HUDEP-2 (cell line): ENCODE results near the gene MCF2L.
"Not testable (repeated sequence)": the region's sequence is repeated elsewhere in the genome, so short reads cannot be mapped to it uniquely, and the experiment has no call there.

Source experiments
- DNase-seq, 76 experiments: peaks; one replicate each; lab custom pipeline; 2025; ENCODE audit not compliant: unreplicated experiment in 76 of 76; lab: John Stamatoyannopoulos, UW

The MCF2L gene

DNA sequence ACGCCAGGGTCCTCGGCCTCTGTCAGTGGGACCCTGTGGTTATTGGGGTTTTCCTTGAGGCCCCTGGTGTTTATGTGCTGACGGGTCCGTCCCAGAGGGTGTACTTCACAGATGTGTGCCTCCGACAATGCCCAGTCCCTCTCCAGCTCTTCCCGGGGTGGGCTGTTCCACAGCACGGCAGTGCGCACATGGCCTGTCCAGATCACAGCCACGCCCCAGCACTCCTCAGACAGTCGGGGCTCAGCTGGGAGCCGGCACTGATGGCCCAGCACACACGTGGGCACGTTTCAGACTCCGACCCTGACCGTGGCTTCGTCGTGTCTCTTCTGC, 119.6 kb downstream of the MCF2L start:
- DNase-seq, result no peak

GRCh38 chr13:113089693-113090414, 120.8 kb downstream of the MCF2L start:
- DNase-seq, result no peak

DNA sequence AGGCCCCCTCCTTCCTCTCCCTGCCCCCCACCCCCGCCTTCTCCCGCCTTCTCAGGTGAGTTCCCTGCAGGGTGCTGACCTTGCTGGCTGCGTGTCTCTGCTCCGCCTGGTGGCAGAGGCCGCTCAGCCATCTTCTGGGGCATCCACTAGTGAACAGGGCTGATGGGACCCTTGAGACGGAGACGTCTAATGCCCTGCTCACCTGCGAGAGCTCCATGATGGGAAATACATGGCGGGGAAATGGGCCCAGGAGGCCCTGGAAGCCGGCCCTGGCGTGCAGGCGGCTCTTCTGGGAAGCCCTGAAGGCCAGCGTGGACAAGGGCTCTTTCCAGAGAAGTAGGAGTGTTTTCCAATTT, 121.4 kb downstream of the MCF2L start:
- no peak for DNase-seq

DNA sequence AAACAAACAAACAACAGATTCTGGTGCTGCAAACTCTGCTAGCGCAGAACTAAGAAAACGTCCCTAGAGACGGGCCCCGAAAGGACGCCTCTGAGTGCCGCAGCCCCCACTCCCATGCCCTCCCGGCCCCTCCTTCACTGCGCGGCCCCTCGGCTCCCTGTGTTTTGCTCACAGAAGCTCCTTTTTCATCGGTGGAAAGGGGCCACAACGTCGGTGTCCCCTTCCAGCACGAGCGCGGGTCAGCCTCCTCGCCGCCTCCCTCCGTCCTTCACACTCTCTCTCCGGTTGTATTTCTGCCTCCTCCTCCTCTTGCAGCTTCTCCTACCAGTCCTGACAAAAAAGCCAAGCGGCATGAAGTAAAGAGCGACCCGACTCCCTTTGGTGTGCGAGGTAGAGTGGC, 121.8 kb downstream of the MCF2L start:
- no peak for DNase-seq

DNA sequence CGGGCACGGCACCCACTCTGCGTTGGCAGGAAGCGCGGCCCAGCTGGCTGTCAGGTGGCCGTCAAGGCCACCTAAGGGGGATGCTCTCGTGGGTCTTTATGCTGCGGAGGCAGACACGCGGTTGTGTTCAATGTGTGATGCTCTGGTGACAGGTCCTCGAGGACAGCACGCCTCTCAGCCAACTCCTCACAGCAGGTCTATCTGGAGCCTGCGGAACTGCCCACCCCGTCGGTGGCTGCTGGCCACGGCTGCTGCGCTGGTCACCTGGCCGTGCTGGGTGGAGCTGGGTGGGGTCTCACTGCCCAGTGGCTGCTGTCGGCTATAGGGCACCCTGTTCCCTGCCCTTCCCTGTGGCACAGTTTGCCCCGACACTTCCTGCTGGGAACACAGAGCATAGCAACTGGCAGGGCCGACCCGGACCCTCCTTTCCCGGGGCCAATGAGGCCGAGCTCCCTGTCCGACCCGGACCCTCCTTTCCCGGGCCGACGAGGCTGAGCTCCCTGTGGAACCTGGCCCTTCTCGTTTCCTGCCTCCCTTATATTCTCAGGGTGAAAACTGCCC, 122.3 kb downstream of the MCF2L start:
- DNase-seq, result no peak

- DNase-seq, result no peak
Measured at GRCh38 chr13:113091891-113092775, 123.1 kb downstream of the MCF2L start.

DNA sequence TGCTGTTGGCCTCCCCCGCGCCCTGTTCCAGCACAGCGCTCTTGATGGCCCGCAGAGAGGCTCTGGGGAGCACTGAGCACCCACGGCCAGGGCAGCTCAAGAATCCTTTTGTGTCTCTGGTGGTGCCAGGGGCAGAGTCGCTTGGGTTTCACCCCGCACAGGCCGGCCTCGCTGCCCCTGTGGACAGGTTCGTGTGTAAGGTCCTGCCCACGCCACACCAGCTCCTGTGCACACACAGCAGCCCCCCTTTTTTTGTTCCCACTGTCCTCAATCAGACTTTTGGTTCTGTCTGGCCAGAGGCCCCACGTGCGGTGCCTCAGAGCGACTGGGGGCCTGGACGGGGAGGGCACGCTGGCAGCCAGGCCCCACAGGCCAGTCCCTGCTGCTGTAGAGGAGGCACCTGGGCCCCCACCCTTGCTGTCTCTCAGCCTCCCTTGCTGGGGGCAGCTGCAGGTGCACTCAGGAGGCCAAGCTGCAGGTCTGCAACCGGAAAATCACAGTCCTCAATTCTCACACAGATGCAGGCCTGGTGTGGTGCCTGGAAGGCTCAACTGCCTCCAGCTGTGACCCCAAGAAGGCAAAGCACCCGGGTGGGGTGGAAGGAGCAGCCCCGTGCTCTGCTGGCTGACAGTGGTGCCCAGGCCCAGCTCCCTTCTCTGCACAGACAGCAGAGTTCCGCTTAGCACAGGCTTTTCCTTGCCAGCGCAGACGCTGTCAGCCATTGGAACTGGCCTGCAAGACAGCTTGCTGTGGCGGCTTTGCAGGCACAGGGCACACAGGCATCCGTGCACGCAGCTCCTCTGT, 124.0 kb downstream of the MCF2L start:
- no peak for DNase-seq

GRCh38 chr13:113093580-113094409, 124.8 kb downstream of the MCF2L start:
- DNase-seq, result no peak

DNA sequence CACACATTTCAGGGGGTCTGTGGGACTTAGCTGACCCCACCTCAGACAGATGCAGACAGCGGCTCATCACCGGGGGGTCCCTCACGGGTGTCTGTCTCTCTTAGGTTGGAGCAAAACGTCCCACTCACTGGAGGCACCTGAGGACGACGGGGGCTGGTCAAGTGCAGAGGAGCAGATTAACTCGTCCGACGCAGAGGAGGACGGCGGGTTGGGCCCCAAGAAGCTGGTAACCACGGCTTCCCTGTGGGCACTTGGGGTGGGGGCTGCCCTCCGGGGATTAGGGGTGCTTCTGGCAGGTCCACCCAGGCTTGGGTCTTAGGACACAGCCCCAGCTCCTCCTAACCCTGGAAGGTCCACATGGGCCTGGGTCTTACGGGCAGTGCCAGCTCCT, 125.4 kb downstream of the MCF2L start:
- no peak for DNase-seq

DNA sequence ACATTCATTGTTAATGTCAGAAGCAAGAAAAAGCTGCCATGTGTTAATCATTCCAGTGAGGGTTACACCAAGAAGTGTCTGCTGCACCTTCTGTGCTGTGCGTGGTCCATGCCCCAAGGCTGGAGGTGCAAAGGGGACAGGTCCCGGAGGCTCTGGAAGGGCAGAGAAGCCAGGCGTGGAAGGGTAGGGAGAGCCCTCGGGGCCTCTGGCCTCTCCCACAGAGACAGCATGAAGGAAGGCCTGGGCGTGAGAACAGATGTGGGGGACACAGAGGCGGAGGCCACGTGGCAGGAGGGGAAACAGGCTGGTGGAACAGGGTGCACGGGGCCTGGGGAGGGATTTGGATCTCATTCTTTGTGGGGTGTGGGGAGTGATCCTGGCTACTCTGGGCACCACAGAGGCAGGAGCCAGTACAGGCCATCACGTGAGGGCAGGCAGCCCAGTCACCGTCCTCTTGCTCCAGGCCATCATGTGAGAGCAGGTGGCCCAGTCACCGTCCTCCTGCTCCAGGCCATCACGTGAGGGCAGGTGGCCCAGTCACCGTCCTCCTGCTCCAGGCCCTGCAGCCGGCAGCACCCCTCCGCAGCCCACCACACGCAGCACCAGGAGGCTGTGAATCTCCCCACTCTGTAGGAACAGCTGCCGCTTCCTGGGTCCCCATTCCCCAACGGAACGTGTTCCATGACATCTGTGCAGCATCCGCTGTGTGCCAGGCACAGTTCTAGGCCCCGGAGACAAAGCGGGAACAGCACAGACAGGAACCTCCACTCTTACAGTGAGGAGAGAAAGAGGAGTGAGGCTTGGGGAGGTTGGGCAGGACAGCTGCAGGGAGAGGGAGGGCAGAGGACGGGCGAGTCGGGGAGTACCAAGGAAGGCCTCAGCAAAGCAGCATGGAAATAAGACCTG, 126.4 kb downstream of the MCF2L start:
- DNase-seq, result no peak

- DNase-seq, result no peak
Measured at GRCh38 chr13:113096052-113096744, 127.2 kb downstream of the MCF2L start.

DNA sequence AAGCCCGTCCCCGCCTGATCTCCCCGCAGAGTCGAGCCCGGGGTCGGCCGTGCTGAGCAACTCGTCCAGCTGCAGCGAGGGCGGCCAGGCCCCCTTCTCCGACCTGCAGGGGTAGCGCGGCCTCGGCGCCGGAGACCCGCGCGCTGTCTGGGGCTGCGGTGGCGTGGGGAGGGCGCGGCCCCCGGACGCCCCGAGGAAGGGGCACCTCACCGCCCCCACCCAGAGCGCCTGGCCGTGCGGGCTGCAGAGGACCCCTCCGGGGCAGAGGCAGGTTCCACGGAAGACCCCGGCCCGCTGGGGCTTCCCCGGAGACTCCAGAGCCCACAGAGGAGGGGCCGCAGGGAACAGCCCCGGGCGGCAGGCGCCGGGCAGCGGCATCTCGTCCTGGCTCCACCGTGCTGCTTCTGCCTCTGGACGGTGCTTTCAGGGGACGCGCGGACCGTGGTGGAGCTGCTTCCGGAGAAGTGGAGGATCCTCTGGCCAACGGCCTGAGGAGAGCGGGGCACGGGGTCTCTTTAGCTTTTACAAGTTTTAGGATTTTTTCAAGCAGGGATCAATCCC, 127.8 kb downstream of the MCF2L start:
- no peak for DNase-seq

GRCh38 chr13:113097651-113098050, 128.6 kb downstream of the MCF2L start:
- DNase-seq, result no peak

- no peak for DNase-seq
Measured at GRCh38 chr13:113098162-113098732, 129.2 kb downstream of the MCF2L start.

DNA sequence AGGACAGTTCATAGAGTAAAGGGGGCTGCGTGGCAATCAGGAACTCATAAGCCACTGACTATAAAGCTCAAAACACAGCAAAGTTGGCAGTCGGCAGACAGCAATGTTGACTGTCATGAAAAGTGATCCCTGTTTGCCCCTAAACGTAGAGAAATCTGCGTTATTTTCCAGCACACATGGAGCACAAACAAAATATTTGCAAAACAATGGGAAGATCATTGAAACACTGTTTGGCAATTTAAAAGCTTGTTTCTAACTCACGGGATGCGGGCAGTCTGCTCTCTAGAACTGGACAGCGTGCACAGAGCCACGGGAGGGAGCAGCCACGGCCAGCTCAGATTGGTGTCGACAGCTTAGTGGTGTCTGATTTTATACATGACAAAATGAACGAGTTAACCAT, 130.1 kb downstream of the MCF2L start:
- DNase-seq, result no peak

- DNase-seq, result not testable (repeated sequence)
Measured at GRCh38 chr13:113102302-113102701, 133.3 kb downstream of the MCF2L start.

DNA sequence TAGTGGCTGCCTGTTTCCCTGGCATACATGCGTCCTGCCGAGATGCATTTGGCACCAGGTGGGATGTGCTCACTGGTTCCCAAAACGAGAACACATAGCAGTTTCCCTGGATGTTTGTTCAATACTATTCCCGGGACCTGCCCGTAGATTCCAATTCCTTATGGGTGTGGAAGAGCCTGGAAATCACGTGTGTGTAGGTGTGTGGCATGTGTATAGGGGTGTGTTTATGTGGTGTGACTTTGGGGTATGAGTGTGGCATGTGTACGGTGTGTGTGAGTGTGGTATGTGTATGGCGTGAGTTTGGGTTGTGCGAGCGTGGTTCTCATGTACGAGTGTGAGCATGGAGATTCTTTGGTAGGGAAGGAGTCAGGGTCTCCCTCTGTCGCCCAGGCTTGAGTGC, 133.7 kb downstream of the MCF2L start:
- DNase-seq, result no peak

DNA sequence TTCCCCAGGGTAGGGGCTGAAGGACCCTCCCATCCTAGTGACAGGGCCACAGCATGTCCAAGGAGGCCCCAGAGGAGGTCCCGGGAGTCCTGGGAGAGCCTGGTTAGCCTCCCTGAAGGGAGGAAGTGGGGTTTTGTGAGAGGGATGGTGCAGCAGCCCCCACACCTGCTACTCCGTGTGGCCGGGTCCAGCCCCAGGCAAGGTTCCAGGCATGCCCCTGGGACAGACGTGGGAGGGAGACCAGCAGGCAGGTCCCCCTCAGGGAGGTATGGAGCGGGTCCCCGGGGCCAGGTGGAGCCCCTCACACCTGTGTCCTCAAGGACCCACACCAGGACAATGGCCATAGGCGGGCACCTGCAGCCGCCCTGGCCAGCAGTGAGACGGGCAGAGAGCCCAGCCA, 134.6 kb downstream of the MCF2L start:
- DNase-seq, result no peak
